Measurements from ENCODE around the gene FBLN1. TPM values are rescaled to one million over a fixed set of nuclear protein-coding genes. Genes with fewer than 3 reads are reported as not detected.

The FBLN1 gene
- polyA plus RNA-seq, 3 donors: 0.03 to 0.17 TPM; not detected in 1

DNA sequence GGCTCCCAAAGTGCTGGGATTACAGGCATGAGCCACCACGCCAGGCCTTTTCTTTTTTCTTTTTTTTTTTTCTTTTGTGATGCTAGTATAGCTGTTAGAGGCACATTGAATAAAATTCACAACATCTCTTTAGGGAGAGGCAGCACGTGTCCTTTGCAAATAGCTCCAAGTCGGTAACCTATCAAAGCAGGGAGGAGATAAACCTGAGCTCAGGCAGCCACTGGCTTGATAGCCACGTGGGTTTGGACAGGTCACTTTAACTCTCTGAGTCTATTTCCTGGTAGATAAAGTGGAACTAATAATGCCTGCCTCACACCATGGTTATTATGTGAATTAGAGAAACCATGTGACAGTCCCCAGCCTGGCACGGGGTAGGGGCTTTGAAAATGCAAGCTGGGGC, 125.8 kb downstream of the FBLN1 start:
- peaks cover 33 to 50% (median 35%) of the 10 kb centered on the region in 3 donors for H3K27me3 Mint-ChIP-seq (ENCODE audit: low read depth in 3 of 3)

DNA sequence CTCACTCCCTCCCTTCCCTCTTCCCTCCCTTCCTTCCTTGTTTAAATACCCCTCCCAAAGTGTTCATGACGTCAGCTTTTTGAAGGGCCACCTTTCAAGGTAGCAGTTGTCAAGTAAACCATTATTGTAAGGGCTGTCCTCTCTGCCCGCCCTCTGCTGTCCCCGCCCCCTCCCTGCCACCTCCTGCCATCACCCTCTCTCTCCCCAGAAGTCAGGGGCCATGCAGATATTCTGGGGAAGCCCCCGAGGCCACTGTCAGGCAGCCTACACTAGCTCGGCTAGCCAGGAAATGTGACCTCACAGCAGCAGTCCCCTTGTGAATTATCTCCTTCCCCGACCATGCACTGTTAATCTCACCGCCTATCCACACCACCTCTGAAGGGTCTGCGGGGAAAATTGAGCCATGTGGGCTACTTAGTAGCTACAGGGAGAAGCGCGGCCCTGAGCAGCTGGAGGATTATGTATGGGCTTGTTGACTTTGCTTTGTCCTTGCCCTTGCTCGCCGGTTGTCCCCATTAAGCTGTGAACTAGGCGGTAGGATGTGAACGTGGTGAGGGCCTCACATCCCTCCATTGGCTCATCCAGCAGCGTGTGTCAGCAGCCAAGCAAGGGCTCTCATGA, 126.9 kb downstream of the FBLN1 start:
- H3K27me3 ChIP-seq (ENCODE audit: control insufficient read depth in 2 of 2, insufficient read depth in 2 of 2, low read length in 2 of 2): peaks cover 11 to 37% of the 10 kb centered on the region in 2 donors
- H3K79me2 ChIP-seq (ENCODE audit: insufficient read depth, low read length): no peaks in the 10 kb centered on the region
- H3K4me1 ChIP-seq (ENCODE audit: control insufficient read depth in 1 of 2, insufficient read depth in 2 of 2, low read length in 2 of 2): peaks cover 9 to 10% of the 10 kb centered on the region in 2 donors
- H3K9me3 ChIP-seq (replicated peaks in 1 of 2; ENCODE audit: control insufficient read depth in 1 of 2, insufficient read depth in 1 of 2, low read length in 2 of 2): no peaks in the 10 kb centered on the region
- no peak overlapping the region for H3K4me2 ChIP-seq (replicated peaks; ENCODE audit: extremely low read depth, low read length, poor library complexity, severe bottlenecking)
- no peak for DNase-seq
- Mint-ChIP-seq H3K4me1 (peaks cover 19% of the 10 kb centered on the region), H3K27me3 (ENCODE audit: low read depth in 3 of 3) (peaks cover 41 to 59% (median 43%) of the 10 kb centered on the region in 3 donors), H3K36me3 (no peaks in the 10 kb centered on the region), H3K4me3 (peak overlapping the region in 1 of 2 donors; percentile 30), H3K27ac (no peak overlapping the region), H3K9me3 (peaks cover 0 to 8% (median 0%) of the 10 kb centered on the region in 7 donors)
- no peaks in the 10 kb centered on the region for H3K36me3 ChIP-seq (replicated peaks in 1 of 2; ENCODE audit: control insufficient read depth in 1 of 2, insufficient read depth in 2 of 2, low read length in 2 of 2)
- H3K9ac ChIP-seq (ENCODE audit: insufficient read depth, low read length, poor library complexity, severe bottlenecking): no peak overlapping the region
- WGBS (ENCODE audit: insufficient coverage): 52% methylated on average over 6 of the region's 15 CpGs
- H2AFZ ChIP-seq (ENCODE audit: insufficient read depth, low read depth, low read length, poor library complexity, severe bottlenecking): no peak overlapping the region
- intact Hi-C loops (cut with micrococcal nuclease): no loop called here
- no peaks in the 10 kb centered on the region for H4K20me1 ChIP-seq (ENCODE audit: insufficient read depth, low read length)
- H3K4me3 ChIP-seq (replicated peaks in 1 of 3; ENCODE audit: low read depth in 2 of 3, low read length in 3 of 3): no peak overlapping the region
- no peak overlapping the region for H3K27ac ChIP-seq (ENCODE audit: low read depth in 1 of 2, low read length in 2 of 2)
- TF ChIP-seq, protein P1, sequence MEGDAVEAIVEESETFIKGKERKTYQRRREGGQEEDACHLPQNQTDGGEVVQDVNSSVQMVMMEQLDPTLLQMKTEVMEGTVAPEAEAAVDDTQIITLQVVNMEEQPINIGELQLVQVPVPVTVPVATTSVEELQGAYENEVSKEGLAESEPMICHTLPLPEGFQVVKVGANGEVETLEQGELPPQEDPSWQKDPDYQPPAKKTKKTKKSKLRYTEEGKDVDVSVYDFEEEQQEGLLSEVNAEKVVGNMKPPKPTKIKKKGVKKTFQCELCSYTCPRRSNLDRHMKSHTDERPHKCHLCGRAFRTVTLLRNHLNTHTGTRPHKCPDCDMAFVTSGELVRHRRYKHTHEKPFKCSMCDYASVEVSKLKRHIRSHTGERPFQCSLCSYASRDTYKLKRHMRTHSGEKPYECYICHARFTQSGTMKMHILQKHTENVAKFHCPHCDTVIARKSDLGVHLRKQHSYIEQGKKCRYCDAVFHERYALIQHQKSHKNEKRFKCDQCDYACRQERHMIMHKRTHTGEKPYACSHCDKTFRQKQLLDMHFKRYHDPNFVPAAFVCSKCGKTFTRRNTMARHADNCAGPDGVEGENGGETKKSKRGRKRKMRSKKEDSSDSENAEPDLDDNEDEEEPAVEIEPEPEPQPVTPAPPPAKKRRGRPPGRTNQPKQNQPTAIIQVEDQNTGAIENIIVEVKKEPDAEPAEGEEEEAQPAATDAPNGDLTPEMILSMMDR (IDR thresholded peaks at IDR 0.05): no peak

More for the DNA sequence above, 125.8 kb downstream of the FBLN1 start:
- Mint-ChIP-seq H3K36me3 (no peaks in the 10 kb centered on the region), H3K27ac (peak overlapping the region in 1 of 7 donors; percentile 25), H3K4me3 (no peak overlapping the region), H3K4me1 (peaks cover 29% of the 10 kb centered on the region), H3K9me3 (peaks cover 0 to 8% (median 1%) of the 10 kb centered on the region in 7 donors)
- Histone ChIP-seq H3K9me3 (replicated peaks in 1 of 2; ENCODE audit: control insufficient read depth in 1 of 2, insufficient read depth in 1 of 2, low read length in 2 of 2) (no peaks in the 10 kb centered on the region), H3K27ac (ENCODE audit: low read depth in 1 of 2, low read length in 2 of 2) (no peak overlapping the region), H3K4me1 (ENCODE audit: control insufficient read depth in 1 of 2, insufficient read depth in 2 of 2, low read length in 2 of 2) (peaks cover 16 to 20% of the 10 kb centered on the region in 2 donors), H2AFZ (ENCODE audit: insufficient read depth, low read depth, low read length, poor library complexity, severe bottlenecking) (no peak overlapping the region), H4K20me1 (ENCODE audit: insufficient read depth, low read length) (no peaks in the 10 kb centered on the region), H3K4me3 (replicated peaks in 1 of 3; ENCODE audit: low read depth in 2 of 3, low read length in 3 of 3) (no peak overlapping the region), H3K79me2 (ENCODE audit: insufficient read depth, low read length) (no peaks in the 10 kb centered on the region), H3K9ac (ENCODE audit: insufficient read depth, low read length, poor library complexity, severe bottlenecking) (no peak overlapping the region), H3K36me3 (replicated peaks in 1 of 2; ENCODE audit: control insufficient read depth in 1 of 2, insufficient read depth in 2 of 2, low read length in 2 of 2) (no peaks in the 10 kb centered on the region), H3K27me3 (ENCODE audit: control insufficient read depth in 2 of 2, insufficient read depth in 2 of 2, low read length in 2 of 2) (peaks cover 11 to 27% of the 10 kb centered on the region in 2 donors), H3K4me2 (replicated peaks; ENCODE audit: extremely low read depth, low read length, poor library complexity, severe bottlenecking) (no peak overlapping the region)
- intact Hi-C loops (cut with micrococcal nuclease): no loop called here
- 33% methylated on average over 2 of the region's 5 CpGs for WGBS (ENCODE audit: insufficient coverage)
- TF ChIP-seq, protein P1 (IDR thresholded peaks at IDR 0.05): no peak
- DNase-seq: no peak

Measured in CD14-positive monocyte (primary cell).